HepG2 (cell line): Measurements from ENCODE around the gene PIGBOS1. TPM values are rescaled to one million over a fixed set of nuclear protein-coding genes. Genes with fewer than 3 reads are reported as not detected.

Experiments
- AGO2 ChIP-seq: fragments of 200-400 bp; formaldehyde crosslinking; optimal IDR thresholded peaks from 2 replicates; pipeline ENCODE3; 2017; ENCODE audit warnings: mild to moderate bottlenecking, low read depth, low read length, moderate library complexity
- BRD4 ChIP-seq: sonication (generic); formaldehyde crosslinking; IDR thresholded peaks from 2 replicates; pipeline ENCODE4 v1.4.0; 2020; ENCODE audit warnings: missing genetic modification reagents
- FOXC1 ChIP-seq: sonication (generic); formaldehyde crosslinking; IDR thresholded peaks from 2 replicates; pipeline ENCODE4 v1.8.0; 2022; ENCODE audit warnings: mild to moderate bottlenecking, missing genetic modification reagents, borderline replicate concordance
- GLI4 ChIP-seq: sonication (generic); formaldehyde crosslinking; IDR thresholded peaks from 2 replicates; pipeline ENCODE4 v1.5.1; 2020; ENCODE audit warnings: missing genetic modification reagents, mild to moderate bottlenecking, moderate library complexity, borderline replicate concordance
- HOXD1 ChIP-seq: sonication (generic); formaldehyde crosslinking; IDR thresholded peaks from 2 replicates; pipeline ENCODE4 v1.5.0; 2020; ENCODE audit warnings: missing genetic modification reagents
- NFKB2 ChIP-seq: sonication (generic); formaldehyde crosslinking; IDR thresholded peaks from 2 replicates; pipeline ENCODE4 v1.4.0; 2020; ENCODE audit warnings: missing genetic modification reagents, borderline replicate concordance
- POLR2A ChIP-seq, 2 experiments: IDR thresholded peaks; 2 replicates each; pipeline ENCODE4 v1.6.1; 2011; ENCODE audit warnings: low read depth in 2 of 2, low read length in 2 of 2, mild to moderate bottlenecking in 1 of 2, moderate library complexity in 1 of 2; ENCODE audit not compliant: insufficient read depth in 1 of 2
- SAP130 ChIP-seq: IDR thresholded peaks from 2 replicates; pipeline ENCODE4 v1.6.1; 2016; ENCODE audit warnings: low read depth
- SIN3A ChIP-seq: IDR thresholded peaks from 2 replicates; pipeline ENCODE4 v1.6.1; 2011; ENCODE audit warnings: low read depth, mild to moderate bottlenecking, control low read depth, low read length, borderline replicate concordance
- SMYD3 ChIP-seq: sonication (generic); formaldehyde crosslinking; IDR thresholded peaks from 2 replicates; pipeline ENCODE4 v1.8.1; 2023; ENCODE audit warnings: mild to moderate bottlenecking, missing genetic modification reagents
- ZFP82 ChIP-seq: sonication (generic); formaldehyde crosslinking; IDR thresholded peaks from 2 replicates; pipeline ENCODE4 v1.5.1; 2020; ENCODE audit warnings: mild to moderate bottlenecking, missing genetic modification reagents, borderline replicate concordance
- ZNF879 ChIP-seq: sonication (generic); formaldehyde crosslinking; IDR thresholded peaks from 2 replicates; pipeline ENCODE4 v1.8.1; 2023; ENCODE audit warnings: missing genetic modification reagents
- polyA plus RNA-seq, 8 experiments: library from polyadenylated mRNA; depleted of rRNA in 3 of 8; stranded (reverse) in 7 of 8; unstranded in 1 of 8; fragments of >200 nt; fragmentation: Illumina TruSeq in 4 of 8; extraction: Trizol in 4 of 8; gene quantifications; 2 replicates each; pipeline versions ENCODE4 v1.2.1 to v1.2.3, GENCODE V29; 2011 to 2016; ENCODE audit warnings: low read depth in 4 of 8, missing spikeins in 1 of 8, mixed read lengths in 1 of 8; ENCODE audit not compliant: insufficient read depth in 1 of 8
- total RNA-seq, 5 experiments: library from RNA; depleted of rRNA; stranded (reverse); fragments of >200 nt; fragmentation: Illumina TruSeq; extraction: Trizol; gene quantifications; 2 replicates each; pipeline ENCODE4 v1.2.3, GENCODE V29; 2016; ENCODE audit warnings: low read depth in 1 of 5
- TF ChIP-seq, protein P1 (sequence below): sonication (generic); formaldehyde crosslinking; IDR thresholded peaks from 2 replicates; pipeline ENCODE4 v1.4.0; 2020; ENCODE audit warnings: missing genetic modification reagents
- TF ChIP-seq, protein P2 (sequence below): sonication (generic); formaldehyde crosslinking; IDR thresholded peaks from 2 replicates; pipeline ENCODE4 v1.4.0; 2020; ENCODE audit warnings: mild to moderate bottlenecking, missing genetic modification reagents
- TF ChIP-seq, protein P3 (sequence below): sonication (generic); formaldehyde crosslinking; IDR thresholded peaks from 2 replicates; pipeline ENCODE4 v1.4.0; 2020; ENCODE audit warnings: missing genetic modification reagents
- TF ChIP-seq, protein P4 (sequence below): sonication (generic); formaldehyde crosslinking; IDR thresholded peaks from 2 replicates; pipeline ENCODE4 v1.9.0; 2021; ENCODE audit warnings: missing genetic modification reagents, borderline replicate concordance

Gene PIGBOS1
- total and polyA plus RNA-seq, 2 of the 13 experiments (the other 11 are each of a cell fraction or from before 2014, with no cell fraction given) = 14.8 to 22.1 TPM

DNA sequence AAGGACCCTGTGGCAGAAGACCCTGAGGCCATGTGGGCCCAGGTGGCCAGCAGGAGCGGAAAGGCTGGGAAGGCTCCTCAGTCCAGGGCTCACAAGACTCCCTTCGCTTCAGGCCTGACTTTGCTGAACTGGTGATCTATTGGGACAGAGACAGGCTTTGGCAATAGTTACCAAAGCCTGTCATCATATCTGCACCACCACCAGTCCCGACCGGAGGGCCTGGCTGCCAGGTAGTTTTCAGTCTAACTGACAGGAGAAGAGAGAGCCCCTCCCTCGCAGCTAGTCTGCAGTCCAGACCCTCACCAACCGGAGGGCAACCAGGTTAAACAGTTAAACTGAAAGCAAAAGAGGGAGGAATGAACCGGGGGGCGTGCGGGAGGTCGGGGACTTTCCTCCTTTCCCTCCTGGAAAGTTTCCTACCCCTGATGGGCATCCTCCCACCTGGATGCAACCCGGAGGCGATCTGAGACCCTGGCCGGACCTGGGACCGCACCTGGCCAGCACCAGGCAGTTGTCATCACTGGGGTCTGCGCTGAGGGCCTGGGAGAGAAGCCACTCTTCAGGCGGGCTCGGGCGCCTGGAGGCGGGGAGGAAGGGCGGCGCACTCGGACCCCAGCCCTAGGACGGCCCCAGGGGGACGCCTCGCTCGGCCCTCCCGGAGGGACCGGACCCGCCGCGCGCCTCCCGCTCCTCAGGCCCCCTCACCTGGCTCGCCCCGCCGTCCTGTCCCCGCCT lies 29.7 kb downstream of the PIGBOS1 start (continued):
- TF ChIP-seq, protein P1, sequence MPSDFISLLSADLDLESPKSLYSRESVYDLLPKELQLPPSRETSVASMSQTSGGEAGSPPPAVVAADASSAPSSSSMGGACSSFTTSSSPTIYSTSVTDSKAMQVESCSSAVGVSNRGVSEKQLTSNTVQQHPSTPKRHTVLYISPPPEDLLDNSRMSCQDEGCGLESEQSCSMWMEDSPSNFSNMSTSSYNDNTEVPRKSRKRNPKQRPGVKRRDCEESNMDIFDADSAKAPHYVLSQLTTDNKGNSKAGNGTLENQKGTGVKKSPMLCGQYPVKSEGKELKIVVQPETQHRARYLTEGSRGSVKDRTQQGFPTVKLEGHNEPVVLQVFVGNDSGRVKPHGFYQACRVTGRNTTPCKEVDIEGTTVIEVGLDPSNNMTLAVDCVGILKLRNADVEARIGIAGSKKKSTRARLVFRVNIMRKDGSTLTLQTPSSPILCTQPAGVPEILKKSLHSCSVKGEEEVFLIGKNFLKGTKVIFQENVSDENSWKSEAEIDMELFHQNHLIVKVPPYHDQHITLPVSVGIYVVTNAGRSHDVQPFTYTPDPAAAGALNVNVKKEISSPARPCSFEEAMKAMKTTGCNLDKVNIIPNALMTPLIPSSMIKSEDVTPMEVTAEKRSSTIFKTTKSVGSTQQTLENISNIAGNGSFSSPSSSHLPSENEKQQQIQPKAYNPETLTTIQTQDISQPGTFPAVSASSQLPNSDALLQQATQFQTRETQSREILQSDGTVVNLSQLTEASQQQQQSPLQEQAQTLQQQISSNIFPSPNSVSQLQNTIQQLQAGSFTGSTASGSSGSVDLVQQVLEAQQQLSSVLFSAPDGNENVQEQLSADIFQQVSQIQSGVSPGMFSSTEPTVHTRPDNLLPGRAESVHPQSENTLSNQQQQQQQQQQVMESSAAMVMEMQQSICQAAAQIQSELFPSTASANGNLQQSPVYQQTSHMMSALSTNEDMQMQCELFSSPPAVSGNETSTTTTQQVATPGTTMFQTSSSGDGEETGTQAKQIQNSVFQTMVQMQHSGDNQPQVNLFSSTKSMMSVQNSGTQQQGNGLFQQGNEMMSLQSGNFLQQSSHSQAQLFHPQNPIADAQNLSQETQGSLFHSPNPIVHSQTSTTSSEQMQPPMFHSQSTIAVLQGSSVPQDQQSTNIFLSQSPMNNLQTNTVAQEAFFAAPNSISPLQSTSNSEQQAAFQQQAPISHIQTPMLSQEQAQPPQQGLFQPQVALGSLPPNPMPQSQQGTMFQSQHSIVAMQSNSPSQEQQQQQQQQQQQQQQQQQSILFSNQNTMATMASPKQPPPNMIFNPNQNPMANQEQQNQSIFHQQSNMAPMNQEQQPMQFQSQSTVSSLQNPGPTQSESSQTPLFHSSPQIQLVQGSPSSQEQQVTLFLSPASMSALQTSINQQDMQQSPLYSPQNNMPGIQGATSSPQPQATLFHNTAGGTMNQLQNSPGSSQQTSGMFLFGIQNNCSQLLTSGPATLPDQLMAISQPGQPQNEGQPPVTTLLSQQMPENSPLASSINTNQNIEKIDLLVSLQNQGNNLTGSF = peak; percentile 28; the same call in 1 of the 2 replicates
- TF ChIP-seq FOXC1 (0 out of 2 replicates have a peak, but pooled peaks have one; percentile 32), NFKB2 (CRISPR knock-in tag) (peak; percentile 51; the same call in 1 of the 2 replicates), BRD4 (CRISPR knock-in tag) (0 out of 2 replicates have a peak, but pooled peaks have one; percentile 31), SAP130 (peak; percentile 4; the same call in 1 of the 2 replicates), SMYD3 (CRISPR knock-in tag) (no peak), HOXD1 (CRISPR knock-in tag) (peak; percentile 18; the same call in 1 of the 2 replicates), ZFP82 (CRISPR knock-in tag) (no peak), POLR2A (IDR thresholded peaks at IDR 0.05; ENCODE audit: insufficient read depth in 1 of 2, low read depth in 2 of 2, low read length in 2 of 2) (peak in 1 of 2 experiments; percentile 31; a peak in 1 of 4 replicates), GLI4 (CRISPR knock-in tag) (0 out of 2 replicates have a peak, but pooled peaks have one; percentile 14), ZNF879 (CRISPR knock-in tag) (no peak), AGO2 (no peak), SIN3A (peak; percentile 28; the same call in 1 of the 2 replicates)
- TF ChIP-seq, protein P2, sequence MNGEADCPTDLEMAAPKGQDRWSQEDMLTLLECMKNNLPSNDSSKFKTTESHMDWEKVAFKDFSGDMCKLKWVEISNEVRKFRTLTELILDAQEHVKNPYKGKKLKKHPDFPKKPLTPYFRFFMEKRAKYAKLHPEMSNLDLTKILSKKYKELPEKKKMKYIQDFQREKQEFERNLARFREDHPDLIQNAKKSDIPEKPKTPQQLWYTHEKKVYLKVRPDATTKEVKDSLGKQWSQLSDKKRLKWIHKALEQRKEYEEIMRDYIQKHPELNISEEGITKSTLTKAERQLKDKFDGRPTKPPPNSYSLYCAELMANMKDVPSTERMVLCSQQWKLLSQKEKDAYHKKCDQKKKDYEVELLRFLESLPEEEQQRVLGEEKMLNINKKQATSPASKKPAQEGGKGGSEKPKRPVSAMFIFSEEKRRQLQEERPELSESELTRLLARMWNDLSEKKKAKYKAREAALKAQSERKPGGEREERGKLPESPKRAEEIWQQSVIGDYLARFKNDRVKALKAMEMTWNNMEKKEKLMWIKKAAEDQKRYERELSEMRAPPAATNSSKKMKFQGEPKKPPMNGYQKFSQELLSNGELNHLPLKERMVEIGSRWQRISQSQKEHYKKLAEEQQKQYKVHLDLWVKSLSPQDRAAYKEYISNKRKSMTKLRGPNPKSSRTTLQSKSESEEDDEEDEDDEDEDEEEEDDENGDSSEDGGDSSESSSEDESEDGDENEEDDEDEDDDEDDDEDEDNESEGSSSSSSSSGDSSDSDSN (CRISPR knock-in tag) = peak; percentile 53; the same call in 1 of the 2 replicates
- TF ChIP-seq, protein P3, sequence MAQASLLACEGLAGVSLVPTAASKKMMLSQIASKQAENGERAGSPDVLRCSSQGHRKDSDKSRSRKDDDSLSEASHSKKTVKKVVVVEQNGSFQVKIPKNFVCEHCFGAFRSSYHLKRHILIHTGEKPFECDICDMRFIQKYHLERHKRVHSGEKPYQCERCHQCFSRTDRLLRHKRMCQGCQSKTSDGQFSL = 0 out of 2 replicates have a peak, but pooled peaks have one; percentile 23
- TF ChIP-seq, protein P4, sequence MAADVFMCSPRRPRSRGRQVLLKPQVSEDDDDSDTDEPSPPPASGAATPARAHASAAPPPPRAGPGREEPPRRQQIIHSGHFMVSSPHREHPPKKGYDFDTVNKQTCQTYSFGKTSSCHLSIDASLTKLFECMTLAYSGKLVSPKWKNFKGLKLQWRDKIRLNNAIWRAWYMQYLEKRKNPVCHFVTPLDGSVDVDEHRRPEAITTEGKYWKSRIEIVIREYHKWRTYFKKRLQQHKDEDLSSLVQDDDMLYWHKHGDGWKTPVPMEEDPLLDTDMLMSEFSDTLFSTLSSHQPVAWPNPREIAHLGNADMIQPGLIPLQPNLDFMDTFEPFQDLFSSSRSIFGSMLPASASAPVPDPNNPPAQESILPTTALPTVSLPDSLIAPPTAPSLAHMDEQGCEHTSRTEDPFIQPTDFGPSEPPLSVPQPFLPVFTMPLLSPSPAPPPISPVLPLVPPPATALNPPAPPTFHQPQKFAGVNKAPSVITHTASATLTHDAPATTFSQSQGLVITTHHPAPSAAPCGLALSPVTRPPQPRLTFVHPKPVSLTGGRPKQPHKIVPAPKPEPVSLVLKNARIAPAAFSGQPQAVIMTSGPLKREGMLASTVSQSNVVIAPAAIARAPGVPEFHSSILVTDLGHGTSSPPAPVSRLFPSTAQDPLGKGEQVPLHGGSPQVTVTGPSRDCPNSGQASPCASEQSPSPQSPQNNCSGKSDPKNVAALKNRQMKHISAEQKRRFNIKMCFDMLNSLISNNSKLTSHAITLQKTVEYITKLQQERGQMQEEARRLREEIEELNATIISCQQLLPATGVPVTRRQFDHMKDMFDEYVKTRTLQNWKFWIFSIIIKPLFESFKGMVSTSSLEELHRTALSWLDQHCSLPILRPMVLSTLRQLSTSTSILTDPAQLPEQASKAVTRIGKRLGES = 0 out of 2 replicates have a peak, but pooled peaks have one; percentile 15
